ENCODE measurements around the gene ITPRIPL2. TPM values are rescaled to one million over a fixed set of nuclear protein-coding genes. Genes with fewer than 3 reads are reported as not detected.

Gene ITPRIPL2
- total RNA-seq = 10 to 100 TPM; 13.3 to 18.9 (median 18.5) TPM

DNA sequence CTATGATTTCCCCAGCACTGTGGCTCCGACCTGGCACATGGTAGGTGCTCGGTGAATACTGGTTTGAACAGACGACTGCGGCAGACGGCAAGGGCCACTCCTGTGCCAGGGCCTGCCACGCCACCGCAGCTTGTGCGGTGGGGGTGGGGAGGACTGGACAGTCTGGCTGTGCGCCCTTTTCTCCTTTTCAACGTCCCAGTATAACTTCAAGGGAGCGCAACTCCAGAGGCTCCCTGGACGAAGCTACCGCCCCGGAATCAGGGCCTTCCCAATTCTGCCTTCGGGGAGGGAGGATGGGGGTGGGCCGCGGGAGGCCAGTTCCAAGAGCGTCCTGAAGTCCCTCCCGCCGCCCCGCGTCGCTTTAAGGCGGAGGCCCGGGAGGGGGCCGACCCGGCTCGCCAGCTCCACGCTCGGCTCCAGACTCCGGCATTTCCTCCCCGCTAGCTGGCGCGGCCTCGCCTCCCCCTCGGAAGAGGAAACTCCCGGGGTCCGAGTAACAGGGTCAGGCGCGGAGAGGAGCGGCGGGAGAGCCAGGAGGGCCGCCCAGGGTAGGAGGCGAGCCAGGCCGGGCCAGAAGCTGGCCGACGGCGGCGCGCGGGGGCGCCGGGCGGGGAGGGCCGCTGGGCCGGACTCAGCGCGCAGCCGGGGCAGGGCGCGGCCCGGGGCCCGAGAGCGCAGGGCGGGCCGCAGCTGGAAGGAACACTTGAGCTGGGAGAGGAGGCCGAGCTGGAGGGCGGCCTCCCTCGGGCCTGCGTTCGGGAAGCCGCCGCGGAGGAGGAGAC lies at the start of gene ITPRIPL2:
Gene ITPRIPL2, plus strand, starts transcription at position 388 of the 782 bp plus-strand sequence. CDS start 498 bp downstream, outside the sequence.
- DNase-seq (peak; percentile 76 to 87), ATAC-seq (peak; percentile 84 to 85)
- H3K36me3 ChIP-seq = peaks cover 0 to 14% of the 10 kb centered on the region in 2 donors
- no peaks in the 10 kb centered on the region for H3K27me3 ChIP-seq
- H3K4me3 ChIP-seq = peak within 1 kb of the TSS; percentile 58 to 76 (median 74)
- H3K27ac ChIP-seq = peak within 1 kb of the TSS; percentile 94 to 95 (median 94)
- TF ChIP-seq CTCF (IDR thresholded peaks at IDR 0.05 in 4 of 5, conservative IDR thresholded peaks at IDR 0.05 in 1 of 5) (peak in 2 of 5 experiments; percentile 8 to 27), POLR2A (IDR thresholded peaks at IDR 0.05) (peak; percentile 72 to 75)
- in situ Hi-C loops (cut with MboI; ENCODE audit: low sequenced_read_pairs in 4 of 4) (no loop called here), intact Hi-C loops (cut with DNase I; ENCODE audit: low total_unique reads) (loop anchor here (2.0 to 5.0 kb wide), 2 partner anchors 27 to 46 kb away; partner anchors contain the start of gene COQ7)
- H3K4me1 ChIP-seq = peaks cover 43 to 45% of the 10 kb centered on the region in 2 donors
- H3K9me3 ChIP-seq = no peaks in the 10 kb centered on the region

- no peaks in the 10 kb centered on the region for H3K36me3 ChIP-seq
- H3K27me3 ChIP-seq = no peaks in the 10 kb centered on the region
- no peaks in the 10 kb centered on the region for H3K9me3 ChIP-seq
- DNase-seq (no peak), ATAC-seq (no peak)
- peaks cover 14 to 20% of the 10 kb centered on the region in 2 donors for H3K4me1 ChIP-seq
- H3K4me3 ChIP-seq = peak overlapping the region; percentile 26 to 95 (median 78)
- in situ Hi-C loops (cut with MboI; ENCODE audit: low sequenced_read_pairs in 4 of 4) = loop anchor here in 1 of 4 donors (25.0 kb wide), 1 partner anchor 280 kb away; the partner anchor contains the start of gene RPS15A
- intact Hi-C loops (cut with DNase I; ENCODE audit: low total_unique reads) = loop anchor here (1.0 to 5.0 kb wide), 5 partner anchors 45 to 820 kb away; partner anchors contain the start of genes GDE1, ITPRIPL2 and VPS35L
- H3K27ac ChIP-seq = peak overlapping the region; percentile 94 to 99 (median 96)
- no peak for TF ChIP-seq CTCF (IDR thresholded peaks at IDR 0.05 in 4 of 5, conservative IDR thresholded peaks at IDR 0.05 in 1 of 5)
- no peak for TF ChIP-seq POLR2A (IDR thresholded peaks at IDR 0.05)
Measured at GRCh38 chr16:19066988-19067348, 46.8 kb upstream of the ITPRIPL2 start.

GRCh38 chr16:19067349-19068236 lies 46.2 kb upstream of the ITPRIPL2 start, which contains the start of gene COQ7:
TSS of gene COQ7 (plus strand) at chr16:19067614. CDS start at chr16:19067665, 51 bp downstream.
- Histone ChIP-seq H3K27ac (peak within 1 kb of the TSS; percentile 94 to 99 (median 96)), H3K36me3 (no peaks in the 10 kb centered on the region), H3K4me1 (peaks cover 14 to 20% of the 10 kb centered on the region in 2 donors), H3K9me3 (no peaks in the 10 kb centered on the region), H3K4me3 (peak within 1 kb of the TSS; percentile 75 to 95 (median 78)), H3K27me3 (no peaks in the 10 kb centered on the region)
- ATAC-seq (peak; percentile 95 to 98), DNase-seq (peak; percentile 98 to 99)
- intact Hi-C loops (cut with DNase I; ENCODE audit: low total_unique reads) = loop anchor here (1.0 to 5.0 kb wide), 5 partner anchors 45 to 820 kb away; partner anchors contain the start of genes GDE1, ITPRIPL2 and VPS35L
- TF ChIP-seq POLR2A (IDR thresholded peaks at IDR 0.05) = peak; percentile 79 to 80
- no peak for TF ChIP-seq CTCF (IDR thresholded peaks at IDR 0.05 in 4 of 5, conservative IDR thresholded peaks at IDR 0.05 in 1 of 5)
- in situ Hi-C loops (cut with MboI; ENCODE audit: low sequenced_read_pairs in 4 of 4) = loop anchor here in 1 of 4 donors (25.0 kb wide), 1 partner anchor 280 kb away; the partner anchor contains the start of gene RPS15A

DNA sequence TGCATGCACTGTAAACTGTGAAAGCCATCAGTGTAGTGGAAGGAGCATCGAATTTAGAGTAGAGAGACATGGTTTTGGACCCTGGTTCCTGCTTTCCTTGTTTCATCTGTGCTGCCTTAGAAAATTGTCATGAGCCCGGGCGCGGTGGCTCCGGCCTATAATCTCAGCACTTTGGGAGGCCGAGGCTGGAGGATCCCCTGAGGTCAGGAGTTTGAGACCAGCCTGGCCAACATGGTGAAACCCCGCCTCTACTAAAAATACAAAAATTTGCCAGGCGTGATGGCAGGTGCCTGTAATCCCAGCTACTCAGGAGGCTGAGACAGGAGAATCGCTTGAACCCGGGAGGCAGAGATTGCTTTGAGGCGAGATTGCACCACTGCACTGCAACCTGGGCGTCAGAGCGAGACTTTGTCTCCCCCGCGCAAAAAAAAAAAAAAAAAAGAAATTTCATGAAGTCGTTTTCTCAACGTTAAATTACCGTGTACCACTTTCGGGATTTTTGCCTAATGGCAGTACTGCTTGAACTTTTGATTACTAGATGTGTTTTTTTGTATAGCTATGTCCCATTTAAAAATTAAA lies 45.4 kb upstream of the ITPRIPL2 start:
- Histone ChIP-seq H3K4me3 (peak overlapping the region; percentile 75 to 95 (median 78)), H3K27me3 (no peaks in the 10 kb centered on the region), H3K9me3 (no peaks in the 10 kb centered on the region), H3K27ac (peak overlapping the region; percentile 94 to 99 (median 96)), H3K4me1 (peaks cover 14 to 20% of the 10 kb centered on the region in 2 donors), H3K36me3 (no peaks in the 10 kb centered on the region)
- intact Hi-C loops (cut with DNase I; ENCODE audit: low total_unique reads) = loop anchor here (5.0 kb wide), 2 partner anchors 44 to 819 kb away; partner anchors contain the start of gene ITPRIPL2
- DNase-seq (no peak), ATAC-seq (no peak)
- TF ChIP-seq POLR2A (IDR thresholded peaks at IDR 0.05) (no peak), CTCF (IDR thresholded peaks at IDR 0.05 in 4 of 5, conservative IDR thresholded peaks at IDR 0.05 in 1 of 5) (no peak)
- in situ Hi-C loops (cut with MboI; ENCODE audit: low sequenced_read_pairs in 4 of 4) = loop anchor here in 1 of 4 donors (25.0 kb wide), 1 partner anchor 281 kb away; the partner anchor contains the start of gene RPS15A
